Measurements from ENCODE around the gene ATP8A2. TPM values are rescaled to one million over a fixed set of nuclear protein-coding genes. Genes with fewer than 3 reads are reported as not detected.

The ATP8A2 gene
- total and polyA plus RNA-seq, 2 of the 8 experiments (the other 6 are each of a cell fraction or from before 2014, with no cell fraction given): 2.4 to 8.3 TPM

GRCh38 chr13:26053418-26053980 lies 681.7 kb downstream of the ATP8A2 start:
- H3K27me3 ChIP-seq (replicated peaks in 1 of 4; ENCODE audit: control insufficient read depth in 3 of 4, extremely low read depth in 1 of 4, insufficient read depth in 3 of 4, low read length in 3 of 4): peaks cover 9 to 42% (median 23%) of the 10 kb centered on the region in 4 experiments
- H4K20me1 ChIP-seq (replicated peaks in 1 of 2; ENCODE audit: control insufficient read depth in 1 of 2, insufficient read depth in 2 of 2, low read length in 2 of 2): no peaks in the 10 kb centered on the region
- H3K56ac ChIP-seq (replicated peaks; ENCODE audit: insufficient read length, low read depth, low read length): no peak overlapping the region
- H2BK12ac ChIP-seq (ENCODE audit: low read depth, low read length): no peak overlapping the region
- no peak overlapping the region for H4K91ac ChIP-seq (replicated peaks; ENCODE audit: insufficient read length, low read length)
- H3K4me3 ChIP-seq (ENCODE audit: extremely low read depth in 1 of 4, insufficient read depth in 2 of 4, low read depth in 3 of 4, low read length in 4 of 4): no peak overlapping the region
- no peak overlapping the region for H2BK5ac ChIP-seq (ENCODE audit: low read depth, low read length)
- H3K14ac ChIP-seq (ENCODE audit: insufficient read length): no peak overlapping the region
- H3K4me1 ChIP-seq (replicated peaks in 1 of 4; ENCODE audit: control insufficient read depth in 3 of 4, insufficient read depth in 4 of 4, low read length in 3 of 4): peaks cover under 1 to 3% (median 2%) of the 10 kb centered on the region in 4 experiments; a peak in 4 of 7 replicates
- H3K36me3 ChIP-seq (ENCODE audit: control insufficient read depth in 2 of 4, insufficient read depth in 4 of 4, low read length in 3 of 4): no peaks in the 10 kb centered on the region; a peak in 1 of 8 replicates
- FAIRE-seq: no peak
- no peak overlapping the region for H3K18ac ChIP-seq (ENCODE audit: extremely low read depth, low read length)
- no peak overlapping the region for H3K4ac ChIP-seq (replicated peaks; ENCODE audit: insufficient read length, low read depth, low read length)
- no peaks in the 10 kb centered on the region for H3K79me1 ChIP-seq (ENCODE audit: low read depth, low read length)
- DNase-seq (ENCODE audit: low read depth in 1 of 2, low spot score in 2 of 2): no peak
- ChIA-PET POLR2A (ENCODE audit: partially characterized antibody) (no interaction called here), CTCF (ENCODE audit: partially characterized antibody) (interaction anchor here (0.9 to 1.0 kb wide), 2 partner anchors 63 to 478 kb away, joined by 3 to 4 read pairs; no protein-coding TSS in a partner anchor)
- H2AK5ac ChIP-seq (ENCODE audit: low read depth, low read length): no peak overlapping the region
- H3K23me2 ChIP-seq (ENCODE audit: low read depth, low read length): peaks cover 18% of the 10 kb centered on the region; the same call in 1 of the 2 replicates
- no peak overlapping the region for H2BK120ac ChIP-seq (replicated peaks; ENCODE audit: low read depth, low read length)
- no peaks in the 10 kb centered on the region for H3K9me3 ChIP-seq (ENCODE audit: insufficient read depth in 2 of 2, low read depth in 1 of 2, low read length in 1 of 2)
- no peak overlapping the region for H2BK20ac ChIP-seq (ENCODE audit: low read length)
- H3K79me2 ChIP-seq (ENCODE audit: control insufficient read depth in 1 of 2, insufficient read depth in 2 of 2, low read length in 2 of 2): peaks cover 0 to 6% of the 10 kb centered on the region in 2 experiments; a peak in 1 of 4 replicates
- H4K5ac ChIP-seq (ENCODE audit: insufficient read length, low read depth, low read length): no peak overlapping the region
- no peak overlapping the region for H3K9ac ChIP-seq (replicated peaks in 1 of 4; ENCODE audit: extremely low read depth in 1 of 4, low read depth in 3 of 4, low read length in 3 of 4)
- H2AFZ ChIP-seq (ENCODE audit: low read length): no peak overlapping the region
- no peak overlapping the region for H3K27ac ChIP-seq (ENCODE audit: low read depth, low read length)
- H2BK15ac ChIP-seq (ENCODE audit: low read length): no peak overlapping the region
- no peak overlapping the region for H4K8ac ChIP-seq (ENCODE audit: extremely low read depth, insufficient read depth, low read length)
- H3K4me2 ChIP-seq (ENCODE audit: insufficient read depth in 1 of 2, low read depth in 2 of 2, low read length in 2 of 2): no peak overlapping the region
- WGBS, 2 experiments (ENCODE audit: extremely low coverage in 1 of 2, insufficient coverage in 1 of 2, insufficient read length in 1 of 2, insufficient replicate concordance in 2 of 2, low coverage in 1 of 2, low lambda C conversion rate in 2 of 2, missing lambda C conversion rate in 1 of 2): 91% methylated on average over 6 of the region's 6 CpGs; no CpG with 5 or more reads in 1 of the 2 experiments
- H3K23ac ChIP-seq (ENCODE audit: insufficient read length): no peak overlapping the region
- TF ChIP-seq CEBPB (IDR thresholded peaks at IDR 0.05; ENCODE audit: low read depth, low read length): no peak
- TF ChIP-seq TAF1 (IDR thresholded peaks at IDR 0.05; ENCODE audit: low read depth, low read length): no peak
- TF ChIP-seq ATF3 (IDR thresholded peaks at IDR 0.05; ENCODE audit: insufficient read depth, low read depth, low read length): no peak
- no peak for TF ChIP-seq EZH2 (IDR thresholded peaks at IDR 0.05; ENCODE audit: low read depth, low read length, severe bottlenecking)
- TF ChIP-seq SUZ12 (IDR thresholded peaks at IDR 0.05; ENCODE audit: low read length): no peak
- TF ChIP-seq TBP (IDR thresholded peaks at IDR 0.05; ENCODE audit: low read depth, low read length): no peak
- no peak for TF ChIP-seq BCL11A (IDR thresholded peaks at IDR 0.05; ENCODE audit: low read depth in 2 of 2, low read length in 2 of 2)
- TF ChIP-seq KDM4A (IDR thresholded peaks at IDR 0.05; ENCODE audit: low read depth, low read length, severe bottlenecking): no peak
- TF ChIP-seq HDAC2 (IDR thresholded peaks at IDR 0.05; ENCODE audit: borderline replicate concordance in 1 of 2, low read depth in 2 of 2, low read length in 2 of 2): no peak
- no peak for TF ChIP-seq SP4 (IDR thresholded peaks at IDR 0.05; ENCODE audit: low read length)
- TF ChIP-seq, protein P1, sequence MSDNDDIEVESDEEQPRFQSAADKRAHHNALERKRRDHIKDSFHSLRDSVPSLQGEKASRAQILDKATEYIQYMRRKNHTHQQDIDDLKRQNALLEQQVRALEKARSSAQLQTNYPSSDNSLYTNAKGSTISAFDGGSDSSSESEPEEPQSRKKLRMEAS (IDR thresholded peaks at IDR 0.05): no peak

All from H1 (cell line).